ENCODE measurements around the gene CLEC16A.

GRCh38 chr16:10933865-10934264 lies 10.5 kb upstream of the CLEC16A start:
- no peak for TF ChIP-seq POLR2A (IDR thresholded peaks at IDR 0.05; ENCODE audit: low read length)
- no peak for TF ChIP-seq GATA1 (IDR thresholded peaks at IDR 0.05; ENCODE audit: low read depth, low read length)
